Loucy (cell line): ENCODE results near the gene PCCA.

Experiments
- EZH2phosphoT487 ChIP-seq: fragments of 200-600 bp; IDR thresholded peaks from 2 replicates; pipeline ENCODE4 v1.6.1; 2018; ENCODE audit warnings: antibody characterized with exemption, mild to moderate bottlenecking, moderate library complexity, borderline replicate concordance
- TF ChIP-seq, protein P1 (sequence below): fragments of 200-600 bp; sonication (generic); conservative IDR thresholded peaks from 2 replicates; pipeline ENCODE4 v1.5.1; 2014; ENCODE audit warnings: mild to moderate bottlenecking, antibody characterized with exemption, low read length

- TF ChIP-seq, protein P1, sequence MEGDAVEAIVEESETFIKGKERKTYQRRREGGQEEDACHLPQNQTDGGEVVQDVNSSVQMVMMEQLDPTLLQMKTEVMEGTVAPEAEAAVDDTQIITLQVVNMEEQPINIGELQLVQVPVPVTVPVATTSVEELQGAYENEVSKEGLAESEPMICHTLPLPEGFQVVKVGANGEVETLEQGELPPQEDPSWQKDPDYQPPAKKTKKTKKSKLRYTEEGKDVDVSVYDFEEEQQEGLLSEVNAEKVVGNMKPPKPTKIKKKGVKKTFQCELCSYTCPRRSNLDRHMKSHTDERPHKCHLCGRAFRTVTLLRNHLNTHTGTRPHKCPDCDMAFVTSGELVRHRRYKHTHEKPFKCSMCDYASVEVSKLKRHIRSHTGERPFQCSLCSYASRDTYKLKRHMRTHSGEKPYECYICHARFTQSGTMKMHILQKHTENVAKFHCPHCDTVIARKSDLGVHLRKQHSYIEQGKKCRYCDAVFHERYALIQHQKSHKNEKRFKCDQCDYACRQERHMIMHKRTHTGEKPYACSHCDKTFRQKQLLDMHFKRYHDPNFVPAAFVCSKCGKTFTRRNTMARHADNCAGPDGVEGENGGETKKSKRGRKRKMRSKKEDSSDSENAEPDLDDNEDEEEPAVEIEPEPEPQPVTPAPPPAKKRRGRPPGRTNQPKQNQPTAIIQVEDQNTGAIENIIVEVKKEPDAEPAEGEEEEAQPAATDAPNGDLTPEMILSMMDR, result no peak
- TF ChIP-seq EZH2phosphoT487, result no peak
These were observed 40.7 kb downstream of the PCCA start for GRCh38 chr13:100129605-100130004.
